ENCODE results near the gene JMJD6. TPM values are rescaled to one million over a fixed set of nuclear protein-coding genes. Genes with fewer than 3 reads are reported as not detected.

JMJD6 gene
- total and polyA plus RNA-seq, 9 of the 15 experiments (the other 6 are each of a cell fraction or from before 2014, with no cell fraction given): 2.5 to 52.3 (median 36.3) TPM

DNA sequence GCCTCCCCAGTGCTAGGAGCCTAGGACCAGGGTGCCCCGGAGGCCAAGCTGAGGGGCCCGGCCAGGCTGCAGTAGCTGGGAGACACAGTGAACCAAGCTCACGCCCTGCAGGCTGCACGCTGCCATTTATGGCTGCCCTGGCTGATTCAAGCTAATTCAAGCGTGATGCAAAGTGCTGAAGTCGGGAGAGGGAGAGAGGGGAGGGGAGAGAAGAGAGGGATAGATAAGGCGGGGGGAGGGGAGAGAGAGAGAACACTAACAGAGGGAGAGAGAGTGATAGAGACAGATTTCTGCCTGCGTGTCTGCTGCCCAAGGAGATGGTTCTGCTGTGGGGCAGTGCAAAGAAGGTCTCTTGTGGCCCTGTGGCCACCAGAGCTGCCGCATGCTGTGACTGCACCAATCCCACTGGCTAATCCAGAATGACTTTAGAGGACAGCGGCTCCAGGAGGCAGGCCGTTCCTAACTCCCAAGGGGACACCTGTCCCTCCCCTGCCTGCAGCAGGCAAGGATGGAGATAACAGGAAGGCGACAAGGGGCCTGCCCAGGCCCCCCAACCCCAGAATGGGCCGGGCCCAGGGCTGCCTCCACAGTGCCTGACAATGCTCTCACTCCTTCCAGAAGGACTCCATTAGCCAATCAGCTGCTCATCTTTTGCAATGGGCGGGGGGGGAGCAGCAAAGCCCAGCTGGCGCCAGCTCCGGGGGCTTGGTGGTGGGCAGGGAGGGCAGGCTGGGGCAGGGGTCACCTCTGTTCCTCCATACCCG lies 28.5 kb downstream of the JMJD6 start (continued):
- TF ChIP-seq TEAD1 (CRISPR knock-in tag; IDR thresholded peaks at IDR 0.05): no peak
- TF ChIP-seq ZNF41 (CRISPR knock-in tag; conservative IDR thresholded peaks at IDR 0.05): no peak
- no peak for TF ChIP-seq ZNF699 (CRISPR knock-in tag; IDR thresholded peaks at IDR 0.05; ENCODE audit: insufficient replicate concordance)
- TF ChIP-seq KLF13 (tag; IDR thresholded peaks at IDR 0.05; ENCODE audit: borderline replicate concordance, low read depth): no peak
- TF ChIP-seq FUS (optimal IDR thresholded peaks at IDR 0.05; ENCODE audit: low read depth, low read length): no peak
- TF ChIP-seq, protein P1, sequence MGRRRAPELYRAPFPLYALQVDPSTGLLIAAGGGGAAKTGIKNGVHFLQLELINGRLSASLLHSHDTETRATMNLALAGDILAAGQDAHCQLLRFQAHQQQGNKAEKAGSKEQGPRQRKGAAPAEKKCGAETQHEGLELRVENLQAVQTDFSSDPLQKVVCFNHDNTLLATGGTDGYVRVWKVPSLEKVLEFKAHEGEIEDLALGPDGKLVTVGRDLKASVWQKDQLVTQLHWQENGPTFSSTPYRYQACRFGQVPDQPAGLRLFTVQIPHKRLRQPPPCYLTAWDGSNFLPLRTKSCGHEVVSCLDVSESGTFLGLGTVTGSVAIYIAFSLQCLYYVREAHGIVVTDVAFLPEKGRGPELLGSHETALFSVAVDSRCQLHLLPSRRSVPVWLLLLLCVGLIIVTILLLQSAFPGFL (CRISPR knock-in tag; IDR thresholded peaks at IDR 0.05): no peak
- TF ChIP-seq POLR2B (IDR thresholded peaks at IDR 0.05; ENCODE audit: low read depth, partially characterized antibody): no peak
- TF ChIP-seq EP300 (IDR thresholded peaks at IDR 0.05; ENCODE audit: low read length): peak; percentile 56
- TF ChIP-seq U2AF1 (optimal IDR thresholded peaks at IDR 0.05; ENCODE audit: low read depth, low read length): no peak
- TF ChIP-seq YY1 (IDR thresholded peaks at IDR 0.05; ENCODE audit: borderline replicate concordance in 1 of 3, control insufficient read depth in 1 of 3, extremely low read depth in 1 of 3, insufficient read depth in 3 of 3, insufficient read length in 1 of 3, insufficient replicate concordance in 2 of 3, low read depth in 1 of 3, low read length in 2 of 3): peak in 1 of 3 experiments; percentile 57
- no peak for TF ChIP-seq LCOR (CRISPR knock-in tag; IDR thresholded peaks at IDR 0.05)
- TF ChIP-seq, protein P2, sequence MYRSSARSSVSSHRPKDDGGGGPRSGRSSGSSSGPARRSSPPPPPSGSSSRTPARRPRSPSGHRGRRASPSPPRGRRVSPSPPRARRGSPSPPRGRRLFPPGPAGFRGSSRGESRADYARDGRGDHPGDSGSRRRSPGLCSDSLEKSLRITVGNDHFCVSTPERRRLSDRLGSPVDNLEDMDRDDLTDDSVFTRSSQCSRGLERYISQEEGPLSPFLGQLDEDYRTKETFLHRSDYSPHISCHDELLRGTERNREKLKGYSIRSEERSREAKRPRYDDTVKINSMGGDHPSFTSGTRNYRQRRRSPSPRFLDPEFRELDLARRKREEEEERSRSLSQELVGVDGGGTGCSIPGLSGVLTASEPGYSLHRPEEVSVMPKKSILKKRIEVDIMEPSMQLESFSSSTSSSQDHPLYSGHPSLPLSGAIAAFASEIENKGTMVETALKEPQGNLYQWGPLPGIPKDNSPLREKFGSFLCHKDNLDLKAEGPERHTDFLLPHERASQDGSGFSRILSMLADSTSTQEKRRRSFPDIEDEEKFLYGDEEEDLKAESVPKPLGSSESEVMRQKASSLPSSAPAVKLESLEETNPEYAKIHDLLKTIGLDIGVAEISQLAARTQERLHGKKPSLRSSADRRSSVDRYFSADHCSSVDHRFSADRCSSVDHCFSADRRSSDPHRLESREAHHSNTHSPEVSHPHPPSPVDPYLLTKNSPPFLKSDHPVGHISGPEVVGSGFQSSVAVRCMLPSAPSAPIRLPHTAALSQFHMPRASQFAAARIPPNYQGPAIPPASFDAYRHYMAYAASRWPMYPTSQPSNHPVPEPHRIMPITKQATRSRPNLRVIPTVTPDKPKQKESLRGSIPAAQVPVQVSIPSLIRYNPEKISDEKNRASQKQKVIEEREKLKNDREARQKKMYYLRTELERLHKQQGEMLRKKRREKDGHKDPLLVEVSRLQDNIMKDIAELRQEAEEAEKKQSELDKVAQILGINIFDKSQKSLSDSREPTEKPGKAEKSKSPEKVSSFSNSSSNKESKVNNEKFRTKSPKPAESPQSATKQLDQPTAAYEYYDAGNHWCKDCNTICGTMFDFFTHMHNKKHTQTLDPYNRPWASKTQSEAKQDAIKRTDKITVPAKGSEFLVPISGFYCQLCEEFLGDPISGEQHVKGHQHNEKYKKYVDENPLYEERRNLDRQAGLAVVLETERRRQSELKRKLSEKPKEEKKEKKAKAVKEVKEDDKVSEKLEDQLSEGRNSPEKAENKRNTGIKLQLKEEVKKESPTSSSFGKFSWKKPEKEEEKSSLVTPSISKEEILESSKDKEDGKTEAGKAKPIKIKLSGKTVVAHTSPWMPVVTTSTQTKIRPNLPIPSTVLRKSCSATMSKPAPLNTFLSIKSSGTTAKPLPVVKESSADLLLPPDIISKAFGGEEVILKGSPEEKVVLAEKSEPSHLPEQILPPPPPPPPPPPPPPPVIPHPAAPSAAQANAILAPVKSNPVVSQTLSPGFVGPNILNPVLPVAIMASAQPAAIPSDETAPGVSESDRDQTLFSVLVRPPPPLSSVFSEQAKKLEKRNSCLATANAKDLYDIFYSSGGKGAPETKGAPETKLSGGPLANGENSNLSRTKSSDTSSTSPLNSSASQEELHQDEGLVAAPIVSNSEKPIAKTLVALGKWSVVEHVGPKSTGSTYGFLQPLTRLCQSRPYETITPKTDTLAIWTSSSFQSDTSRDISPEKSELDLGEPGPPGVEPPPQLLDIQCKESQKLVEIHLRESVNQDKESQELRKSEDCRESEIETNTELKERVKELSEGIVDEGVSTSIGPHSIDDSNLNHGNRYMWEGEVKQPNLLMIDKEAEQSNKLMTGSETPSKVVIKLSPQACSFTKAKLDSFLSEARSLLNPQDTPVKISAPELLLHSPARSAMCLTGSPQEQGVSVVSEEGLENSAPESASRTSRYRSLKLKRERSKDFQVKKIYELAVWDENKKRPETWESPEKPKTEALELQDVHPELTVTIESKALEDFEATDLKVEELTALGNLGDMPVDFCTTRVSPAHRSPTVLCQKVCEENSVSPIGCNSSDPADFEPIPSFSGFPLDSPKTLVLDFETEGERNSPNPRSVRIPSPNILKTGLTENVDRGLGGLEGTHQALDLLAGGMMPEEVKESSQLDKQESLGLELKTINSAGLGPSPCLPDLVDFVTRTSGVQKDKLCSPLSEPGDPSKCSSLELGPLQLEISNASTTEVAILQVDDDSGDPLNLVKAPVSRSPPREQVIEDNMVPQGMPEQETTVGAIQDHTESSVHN (IDR thresholded peaks at IDR 0.05; ENCODE audit: borderline replicate concordance in 1 of 2, low read depth in 1 of 2): peak in 1 of 2 experiments; percentile 55; a peak in 1 of 4 replicates
- TF ChIP-seq, protein P3, sequence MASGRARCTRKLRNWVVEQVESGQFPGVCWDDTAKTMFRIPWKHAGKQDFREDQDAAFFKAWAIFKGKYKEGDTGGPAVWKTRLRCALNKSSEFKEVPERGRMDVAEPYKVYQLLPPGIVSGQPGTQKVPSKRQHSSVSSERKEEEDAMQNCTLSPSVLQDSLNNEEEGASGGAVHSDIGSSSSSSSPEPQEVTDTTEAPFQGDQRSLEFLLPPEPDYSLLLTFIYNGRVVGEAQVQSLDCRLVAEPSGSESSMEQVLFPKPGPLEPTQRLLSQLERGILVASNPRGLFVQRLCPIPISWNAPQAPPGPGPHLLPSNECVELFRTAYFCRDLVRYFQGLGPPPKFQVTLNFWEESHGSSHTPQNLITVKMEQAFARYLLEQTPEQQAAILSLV (tag; IDR thresholded peaks at IDR 0.05): no peak
- TF ChIP-seq ZNF780A (CRISPR knock-in tag; IDR thresholded peaks at IDR 0.05): no peak
- TF ChIP-seq RBM15 (IDR thresholded peaks at IDR 0.05; ENCODE audit: insufficient read depth, low read length): no peak
- TF ChIP-seq, protein P4, sequence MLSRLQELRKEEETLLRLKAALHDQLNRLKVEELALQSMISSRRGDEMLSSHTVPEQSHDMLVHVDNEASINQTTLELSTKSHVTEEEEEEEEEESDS (CRISPR knock-in tag; IDR thresholded peaks at IDR 0.05): no peak
